CD14-positive monocyte (primary cell): ENCODE measurements around the gene TXNDC11. TPM values are rescaled to one million over a fixed set of nuclear protein-coding genes. Genes with fewer than 3 reads are reported as not detected.

ENCODE experiments used
- DNase-seq, 3 donors: peaks; one replicate each; pipeline ENCODE4 v3.0.0-alpha.2; 2011 to 2022
- H2AFZ ChIP-seq: 2 replicates; pipeline ENCODE4 v1.6.0; 2012; ENCODE audit warnings: mild to moderate bottlenecking, low read depth, low read length, inconsistent platforms; ENCODE audit not compliant: insufficient read depth, poor library complexity, severe bottlenecking
- H3K27ac ChIP-seq, 2 donors: 1 replicate in 1 of 2; 2 replicates in 1 of 2; pipeline ENCODE4 v1.5.1; 2012 to 2013; ENCODE audit warnings: low read length in 2 of 2, control low read depth in 1 of 2, inconsistent platforms in 1 of 2, low read depth in 1 of 2, mild to moderate bottlenecking in 1 of 2
- H3K27me3 ChIP-seq, 2 donors: one replicate each; pipeline versions ENCODE4 v1.6.0 to v1.6.1; 2011 to 2013; ENCODE audit warnings: low read length in 2 of 2; ENCODE audit not compliant: control insufficient read depth in 2 of 2, insufficient read depth in 2 of 2
- H3K36me3 ChIP-seq, 2 donors: replicated peaks in 1 of 2; 1 replicate in 1 of 2; 2 replicates in 1 of 2; pipeline versions ENCODE4 v1.5.1 to v1.6.1; 2012 to 2013; ENCODE audit warnings: low read length in 2 of 2, control low read depth in 1 of 2, inconsistent platforms in 1 of 2, mild to moderate bottlenecking in 1 of 2; ENCODE audit not compliant: insufficient read depth in 2 of 2, control insufficient read depth in 1 of 2
- H3K4me1 ChIP-seq, 2 donors: 1 replicate in 1 of 2; 2 replicates in 1 of 2; pipeline versions ENCODE4 v1.5.1 to v1.6.1; 2012 to 2013; ENCODE audit warnings: low read length in 2 of 2, control low read depth in 1 of 2, inconsistent platforms in 1 of 2, mild to moderate bottlenecking in 1 of 2, moderate library complexity in 1 of 2; ENCODE audit not compliant: insufficient read depth in 2 of 2, control insufficient read depth in 1 of 2
- H3K4me2 ChIP-seq: replicated peaks from 2 replicates; pipeline ENCODE3; 2012; ENCODE audit warnings: low read length, moderate library complexity, mild to moderate bottlenecking; ENCODE audit not compliant: poor library complexity, severe bottlenecking; ENCODE audit errors: extremely low read depth
- H3K4me3 ChIP-seq, 3 experiments: fragments of 200-600 bp in 1 of 3; sonication (generic) in 1 of 3; replicated peaks in 1 of 3; 1 replicate in 2 of 3; 2 replicates in 1 of 3; pipeline ENCODE4 v1.5.1; 2011 to 2013; ENCODE audit warnings: low read length in 3 of 3, mild to moderate bottlenecking in 3 of 3, control low read depth in 2 of 3, low read depth in 2 of 3, inconsistent platforms in 1 of 3, moderate library complexity in 1 of 3
- H3K79me2 ChIP-seq: 2 replicates; pipeline ENCODE4 v1.6.0; 2012; ENCODE audit warnings: mild to moderate bottlenecking, control low read depth, inconsistent platforms, low read length, moderate library complexity; ENCODE audit not compliant: insufficient read depth
- H3K9ac ChIP-seq: 2 replicates; pipeline ENCODE4 v1.6.0; 2017; ENCODE audit warnings: low read length, mild to moderate bottlenecking; ENCODE audit not compliant: insufficient read depth, poor library complexity, severe bottlenecking
- H3K9me3 ChIP-seq, 2 donors: replicated peaks in 1 of 2; 1 replicate in 1 of 2; 2 replicates in 1 of 2; pipeline versions ENCODE4 v1.5.1 to v1.6.1; 2012 to 2013; ENCODE audit warnings: low read length in 2 of 2, control low read depth in 1 of 2; ENCODE audit not compliant: control insufficient read depth in 1 of 2, insufficient read depth in 1 of 2
- H4K20me1 ChIP-seq: 2 replicates; pipeline ENCODE4 v1.6.0; 2012; ENCODE audit warnings: mild to moderate bottlenecking, low read length, control low read depth, moderate library complexity; ENCODE audit not compliant: insufficient read depth
- H3K27ac Mint-ChIP-seq, 7 donors: one replicate each; pipeline ENCODE4 v1.8.0; 2020; ENCODE audit warnings: mild to moderate bottlenecking in 7 of 7, mixed read lengths in 7 of 7, moderate library complexity in 6 of 7, inconsistent platforms in 2 of 7
- H3K27me3 Mint-ChIP-seq, 3 donors: one replicate each; pipeline ENCODE4 v1.8.0; 2021 to 2022; ENCODE audit warnings: low read depth in 3 of 3, mild to moderate bottlenecking in 3 of 3, mixed read lengths in 3 of 3, moderate library complexity in 3 of 3, inconsistent platforms in 1 of 3
- H3K36me3 Mint-ChIP-seq, 2 donors: one replicate each; pipeline ENCODE4 v1.8.0; 2020; ENCODE audit warnings: mixed read lengths in 2 of 2, inconsistent platforms in 1 of 2, mild to moderate bottlenecking in 1 of 2
- H3K4me1 Mint-ChIP-seq: one replicate; pipeline ENCODE4 v1.8.0; 2020; ENCODE audit warnings: mild to moderate bottlenecking, mixed read lengths
- H3K4me3 Mint-ChIP-seq, 2 donors: one replicate each; pipeline ENCODE4 v1.8.0; 2020; ENCODE audit warnings: mild to moderate bottlenecking in 2 of 2, mixed read lengths in 2 of 2, moderate library complexity in 1 of 2
- H3K9me3 Mint-ChIP-seq, 7 donors: one replicate each; pipeline ENCODE4 v1.8.0; 2020 to 2022; ENCODE audit warnings: mixed read lengths in 7 of 7, mild to moderate bottlenecking in 6 of 7, moderate library complexity in 6 of 7, inconsistent platforms in 2 of 7
- CTCF ChIP-seq: fragments of 200-600 bp; IDR thresholded peaks from one replicate; pipeline ENCODE4 v1.8.0; 2022; ENCODE audit warnings: antibody characterized with exemption, mild to moderate bottlenecking
- WGBS: methylation state at CpG from one replicate; pipeline ENCODE4 v1.1.5; 2013; ENCODE audit warnings: missing lambda C conversion rate; ENCODE audit not compliant: insufficient coverage; 5-methylcytosine and 5-hydroxymethylcytosine counted together
- intact Hi-C, 2 donors: fragments of 100-400 bp; cut with micrococcal nuclease; formaldehyde crosslinking; loops; one replicate each; pipeline versions ENCODE4 v1.15.0 to v1.15.1; 2023
- polyA plus RNA-seq, 3 donors: library from polyadenylated mRNA; depleted of rRNA in 1 of 3; unstranded in 2 of 3; stranded (reverse) in 1 of 3; fragments of 300-500 nt in 2 of 3; fragments of >200 nt in 1 of 3; fragmentation: Illumina TruSeq in 2 of 3; gene quantifications; 1 replicate in 2 of 3; 2 replicates in 1 of 3; pipeline ENCODE4 v1.2.3, GENCODE V29; 2012 to 2021

TXNDC11 gene
- polyA plus RNA-seq, 3 donors = 32.9 to 60.0 (median 40.6) TPM

GRCh38 chr16:11640987-11641817 is 101.5 kb downstream of the TXNDC11 start:
- Mint-ChIP-seq H3K4me3 (peak overlapping the region; percentile 56 to 71), H3K27me3 (peaks cover 4 to 9% (median 6%) of the 10 kb centered on the region in 3 donors), H3K27ac (peak overlapping the region; percentile 99 to 100 (median 100)), H3K36me3 (peaks cover 0 to 2% of the 10 kb centered on the region in 2 donors), H3K9me3 (peaks cover 0 to 5% (median 0%) of the 10 kb centered on the region in 7 donors), H3K4me1 (peaks cover 37% of the 10 kb centered on the region)
- peaks cover 26 to 30% of the 10 kb centered on the region in 2 donors for H3K4me1 ChIP-seq
- peak overlapping the region in 1 of 3 experiments; percentile 11 for H3K4me3 ChIP-seq
- H3K9ac ChIP-seq = peak overlapping the region; percentile 61
- intact Hi-C loops = loop anchor here (1.0 to 5.0 kb wide), 7 partner anchors 28 to 234 kb away; no protein-coding TSS in a partner anchor
- H3K79me2 ChIP-seq = no peaks in the 10 kb centered on the region
- H3K4me2 ChIP-seq = peak overlapping the region; percentile 21
- no peaks in the 10 kb centered on the region for H3K9me3 ChIP-seq
- TF ChIP-seq CTCF = peak; percentile 94
- no peaks in the 10 kb centered on the region for H4K20me1 ChIP-seq
- no peaks in the 10 kb centered on the region for H3K27me3 ChIP-seq
- no peaks in the 10 kb centered on the region for H3K36me3 ChIP-seq
- peak; percentile 62 to 75 (median 73) for DNase-seq
- WGBS = 27% methylated on average over 14 of the region's 20 CpGs
- H2AFZ ChIP-seq = no peak overlapping the region
- peak overlapping the region; percentile 96 to 97 for H3K27ac ChIP-seq

GRCh38 chr16:11639925-11640899 is 102.4 kb downstream of the TXNDC11 start:
- Mint-ChIP-seq H3K4me1 (peaks cover 41% of the 10 kb centered on the region), H3K9me3 (peaks cover 0 to 5% (median 0%) of the 10 kb centered on the region in 7 donors), H3K36me3 (peaks cover 0 to 2% of the 10 kb centered on the region in 2 donors), H3K4me3 (peak overlapping the region; percentile 56 to 71), H3K27me3 (peaks cover 6 to 14% (median 14%) of the 10 kb centered on the region in 3 donors), H3K27ac (peak overlapping the region; percentile 99 to 100 (median 100))
- H3K27ac ChIP-seq = peak overlapping the region; percentile 96 to 97
- no peak overlapping the region for H2AFZ ChIP-seq
- TF ChIP-seq CTCF = no peak
- H3K9me3 ChIP-seq = no peaks in the 10 kb centered on the region
- peak overlapping the region in 1 of 3 experiments; percentile 6 for H3K4me3 ChIP-seq
- 45% methylated on average over 21 of the region's 25 CpGs for WGBS
- peak; percentile 99 for DNase-seq
- peak overlapping the region; percentile 21 for H3K4me2 ChIP-seq
- H3K27me3 ChIP-seq = no peaks in the 10 kb centered on the region
- intact Hi-C loops = loop anchor here (1.0 to 5.0 kb wide), 7 partner anchors 27 to 233 kb away; no protein-coding TSS in a partner anchor
- H3K4me1 ChIP-seq = peaks cover 26 to 30% of the 10 kb centered on the region in 2 donors
- no peaks in the 10 kb centered on the region for H3K36me3 ChIP-seq
- no peaks in the 10 kb centered on the region for H4K20me1 ChIP-seq
- no peaks in the 10 kb centered on the region for H3K79me2 ChIP-seq
- peak overlapping the region; percentile 61 for H3K9ac ChIP-seq
